Retinal pigment epithelial cell (primary cell): ENCODE data around the gene PAK6.

Experiments used
- DNase-seq: peaks from one replicate; pipeline ENCODE4 v3.0.0-alpha.2; 2010; ENCODE audit warnings: low read depth
- H3K4me3 ChIP-seq: 2 replicates; pipeline ENCODE4 v1.5.1; 2011; ENCODE audit warnings: mild to moderate bottlenecking, low read length, control low read depth, moderate library complexity
- TF ChIP-seq, protein P1 (sequence below): conservative IDR thresholded peaks from 2 replicates; pipeline ENCODE4 v1.5.1; 2011; ENCODE audit warnings: low read depth, low read length, control low read depth, inconsistent platforms

Gene PAK6

DNA sequence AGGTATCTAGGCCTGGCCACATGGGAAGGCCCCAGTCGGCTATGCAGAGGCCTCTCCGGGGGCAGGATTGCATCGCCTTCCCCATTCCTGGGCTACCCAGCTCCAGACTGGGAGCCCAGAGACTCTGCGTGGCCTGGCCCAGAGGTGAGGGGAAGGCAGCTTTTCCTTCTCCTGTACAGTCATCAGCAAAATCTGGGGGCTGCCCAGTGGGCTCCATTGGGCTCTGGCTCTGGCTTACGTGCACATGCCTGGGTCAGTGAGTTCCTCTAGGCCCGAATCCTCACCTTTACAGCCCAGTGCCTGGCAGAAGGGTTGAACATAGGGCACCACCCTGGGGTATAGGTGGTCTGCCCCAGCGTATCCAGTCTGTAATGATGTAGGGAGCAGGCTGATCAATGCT is 47.9 kb downstream of the PAK6 start:
- no peak overlapping the region for H3K4me3 ChIP-seq

DNA sequence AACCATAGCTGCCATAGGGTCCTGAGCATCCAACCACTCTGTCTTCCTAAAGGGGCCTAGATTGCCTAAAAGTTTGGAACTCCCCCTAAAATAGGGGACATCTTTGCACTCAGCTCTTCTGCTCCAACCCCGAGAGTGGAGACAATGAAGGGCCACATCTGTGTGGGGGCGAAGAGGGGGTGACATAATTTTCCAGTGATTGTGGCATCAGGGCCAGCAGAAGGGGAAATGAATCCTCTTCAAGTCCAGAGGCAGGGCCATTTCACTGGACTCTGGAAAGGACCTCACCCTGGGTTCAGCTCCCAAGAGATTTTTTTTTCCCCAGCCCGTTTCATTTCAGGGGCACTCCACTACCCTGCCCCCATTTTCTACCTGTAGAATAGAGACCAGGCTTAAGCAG is 48.6 kb downstream of the PAK6 start:
- TF ChIP-seq, protein P1, sequence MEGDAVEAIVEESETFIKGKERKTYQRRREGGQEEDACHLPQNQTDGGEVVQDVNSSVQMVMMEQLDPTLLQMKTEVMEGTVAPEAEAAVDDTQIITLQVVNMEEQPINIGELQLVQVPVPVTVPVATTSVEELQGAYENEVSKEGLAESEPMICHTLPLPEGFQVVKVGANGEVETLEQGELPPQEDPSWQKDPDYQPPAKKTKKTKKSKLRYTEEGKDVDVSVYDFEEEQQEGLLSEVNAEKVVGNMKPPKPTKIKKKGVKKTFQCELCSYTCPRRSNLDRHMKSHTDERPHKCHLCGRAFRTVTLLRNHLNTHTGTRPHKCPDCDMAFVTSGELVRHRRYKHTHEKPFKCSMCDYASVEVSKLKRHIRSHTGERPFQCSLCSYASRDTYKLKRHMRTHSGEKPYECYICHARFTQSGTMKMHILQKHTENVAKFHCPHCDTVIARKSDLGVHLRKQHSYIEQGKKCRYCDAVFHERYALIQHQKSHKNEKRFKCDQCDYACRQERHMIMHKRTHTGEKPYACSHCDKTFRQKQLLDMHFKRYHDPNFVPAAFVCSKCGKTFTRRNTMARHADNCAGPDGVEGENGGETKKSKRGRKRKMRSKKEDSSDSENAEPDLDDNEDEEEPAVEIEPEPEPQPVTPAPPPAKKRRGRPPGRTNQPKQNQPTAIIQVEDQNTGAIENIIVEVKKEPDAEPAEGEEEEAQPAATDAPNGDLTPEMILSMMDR, result no peak
- no peak for DNase-seq

More for the DNA sequence above, 47.9 kb downstream of the PAK6 start:
- no peak for DNase-seq
- TF ChIP-seq, protein P1, result no peak

DNA sequence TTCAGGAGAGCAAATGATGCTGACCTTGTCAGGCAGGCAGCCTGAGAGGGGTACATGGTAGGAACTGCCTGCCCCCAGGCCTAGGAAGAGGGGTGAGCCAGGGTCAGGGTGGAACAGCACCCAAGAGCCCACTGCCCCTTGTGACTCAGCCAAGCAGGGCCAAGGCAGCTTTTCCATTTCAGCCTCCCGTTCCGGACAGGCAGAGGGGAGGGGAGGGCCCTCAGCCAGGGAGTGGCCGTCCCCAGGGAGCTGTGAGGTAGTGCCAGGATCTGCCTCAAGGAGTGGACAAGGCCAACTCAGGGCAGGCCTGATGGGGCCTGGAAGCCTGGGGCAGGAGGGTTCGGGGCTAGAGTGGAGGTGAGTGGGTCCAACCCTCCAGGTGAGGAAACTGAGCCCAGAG is 49.1 kb downstream of the PAK6 start:
- no peak overlapping the region for H3K4me3 ChIP-seq
- no peak for DNase-seq
- TF ChIP-seq, protein P1, result no peak

More for the DNA sequence above, 48.6 kb downstream of the PAK6 start:
- no peak overlapping the region for H3K4me3 ChIP-seq

DNA sequence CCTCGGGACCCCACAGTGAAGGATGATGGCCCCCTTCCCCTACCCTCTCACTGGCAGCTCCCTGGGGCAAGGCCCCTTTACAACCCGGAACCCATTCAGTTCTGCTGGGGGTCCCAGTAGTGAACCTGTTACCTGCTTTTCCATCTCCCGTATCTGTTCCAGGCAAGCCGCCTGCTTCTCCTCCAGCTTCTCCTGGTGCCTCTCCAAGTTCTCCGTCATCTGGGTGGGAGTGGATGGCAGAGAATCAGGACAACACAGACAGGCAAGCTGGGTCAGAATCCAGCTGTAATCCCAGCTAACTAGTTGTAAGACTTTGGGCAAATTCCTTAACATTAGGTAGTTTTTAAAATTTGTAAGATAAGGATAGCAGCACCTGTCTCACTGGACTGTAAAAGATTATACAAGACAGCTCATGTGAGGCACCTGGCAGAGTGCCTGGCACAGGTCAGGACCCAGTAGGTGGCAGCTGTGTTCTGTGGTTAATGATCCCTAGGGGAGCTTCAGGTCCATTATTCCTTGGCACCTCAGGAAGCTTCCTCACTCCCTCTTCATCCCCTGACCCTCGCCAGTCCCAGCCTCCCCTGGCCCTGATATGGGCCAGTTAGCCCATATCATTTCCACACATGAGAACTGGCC is 50.4 kb downstream of the PAK6 start:
- no peak overlapping the region for H3K4me3 ChIP-seq
- no peak for DNase-seq
- TF ChIP-seq, protein P1, result no peak

DNA sequence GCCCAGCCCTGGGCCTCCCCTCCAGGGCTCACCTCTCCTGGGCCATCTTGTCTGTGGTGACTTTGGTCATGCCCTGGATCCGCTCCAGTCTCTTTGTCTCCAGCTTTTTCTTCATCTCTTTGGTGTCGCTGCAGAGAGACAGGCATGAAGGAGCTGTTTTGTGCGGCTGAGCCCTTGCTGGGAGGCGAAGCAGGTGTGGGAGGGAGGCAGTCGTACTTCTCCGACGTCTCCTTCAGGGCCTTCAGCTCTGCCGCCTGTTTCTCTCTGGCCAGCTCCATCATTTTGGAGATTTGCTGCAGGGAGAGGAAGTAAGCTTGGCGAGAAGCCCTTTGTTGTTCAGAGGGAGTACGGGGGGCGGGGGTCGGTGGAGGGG is 51.7 kb downstream of the PAK6 start:
- TF ChIP-seq, protein P1, result no peak
- DNase-seq, result no peak

DNA sequence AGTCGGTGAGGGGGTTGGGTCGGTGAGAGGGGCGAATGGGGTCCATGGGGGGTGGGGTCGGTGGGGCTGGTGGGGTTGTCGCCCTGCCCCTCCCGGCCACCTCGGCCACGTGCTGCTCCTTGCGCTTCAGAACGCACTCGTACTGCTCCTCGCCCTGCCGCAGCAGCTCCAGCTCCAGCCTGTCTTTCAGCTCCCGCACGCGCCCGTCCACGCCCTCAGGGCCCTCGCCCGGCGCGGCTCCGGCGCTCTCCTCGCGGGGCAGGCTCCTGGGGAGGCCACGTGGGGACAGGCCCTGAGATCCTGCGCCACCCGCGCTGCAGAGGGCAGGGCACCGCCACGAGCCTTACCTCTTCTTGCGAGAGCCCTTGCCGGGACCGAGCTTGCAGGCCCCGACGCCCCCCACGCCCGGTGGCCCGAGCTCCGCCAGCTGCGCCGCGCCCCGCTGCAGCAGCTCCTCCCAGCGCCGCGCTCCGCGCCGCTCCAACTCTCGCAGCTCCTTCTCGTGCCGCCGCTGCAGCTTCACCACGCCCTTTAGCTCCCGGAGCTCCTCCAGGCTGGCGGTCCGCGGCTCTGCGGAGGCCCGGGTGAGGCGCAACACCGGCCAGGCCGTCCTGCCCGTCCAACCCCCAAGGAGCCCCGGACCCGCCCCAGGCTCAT is 52.2 kb downstream of the PAK6 start:
- no peak overlapping the region for H3K4me3 ChIP-seq
- no peak for DNase-seq
- TF ChIP-seq, protein P1, result no peak

More for the DNA sequence above, 51.7 kb downstream of the PAK6 start:
- no peak overlapping the region for H3K4me3 ChIP-seq

DNA sequence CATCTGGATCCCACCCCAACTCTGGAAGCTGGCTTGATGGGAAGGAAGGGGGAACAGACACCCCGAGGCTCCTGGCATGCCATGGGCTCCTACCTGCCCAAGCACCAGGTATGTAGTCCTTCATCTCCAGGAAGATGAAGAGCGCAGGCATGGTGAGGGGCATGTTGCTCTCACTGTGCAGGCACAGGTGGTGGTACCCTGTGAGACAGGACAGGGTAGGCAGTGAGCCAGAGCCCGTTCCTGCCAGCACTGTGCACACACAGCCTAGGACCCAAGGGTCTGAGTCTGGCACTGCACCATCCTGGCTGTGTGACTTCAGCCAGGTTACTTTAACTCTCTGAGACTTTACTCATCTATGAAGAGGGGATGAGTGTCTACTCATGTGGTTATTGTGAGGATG is 53.4 kb downstream of the PAK6 start:
- no peak overlapping the region for H3K4me3 ChIP-seq
- no peak for DNase-seq
- TF ChIP-seq, protein P1, result no peak
